WI38 (cell line): ENCODE data around the gene GTF2IRD2.
"Not testable (repeated sequence)": the region's sequence is repeated elsewhere in the genome, so short reads cannot be mapped to it uniquely, and the experiment has no call there.

Source experiments
- H3K4me3 ChIP-seq: 2 replicates; pipeline ENCODE4 v1.5.1; 2011; ENCODE audit warnings: low read depth, mild to moderate bottlenecking, control low read depth, low read length

Gene GTF2IRD2

GRCh38 chr7:74850833-74851721 lies at the start of gene GTF2IRD2:
Gene GTF2IRD2, minus strand, starts transcription at chr7:74851605. Its CDS starts 15,227 bp downstream, at chr7:74836378.
- not testable (repeated sequence) for H3K4me3 ChIP-seq

- H3K4me3 ChIP-seq, result peak overlapping the region; percentile 51
Measured at GRCh38 chr7:74890158-74891123, 39.0 kb upstream of the GTF2IRD2 start.

GRCh38 chr7:74889518-74890129 lies 38.2 kb upstream of the GTF2IRD2 start:
- not testable (repeated sequence) for H3K4me3 ChIP-seq

- not testable (repeated sequence) for H3K4me3 ChIP-seq
Measured at GRCh38 chr7:74885295-74885694, 33.9 kb upstream of the GTF2IRD2 start.

GRCh38 chr7:74882110-74882509 lies 30.7 kb upstream of the GTF2IRD2 start:
- H3K4me3 ChIP-seq, result not testable (repeated sequence)

- not testable (repeated sequence) for H3K4me3 ChIP-seq
Measured at GRCh38 chr7:74874748-74875512, 23.5 kb upstream of the GTF2IRD2 start.

- not testable (repeated sequence) for H3K4me3 ChIP-seq
Measured at GRCh38 chr7:74874104-74874747, 22.8 kb upstream of the GTF2IRD2 start.

GRCh38 chr7:74872542-74872941 lies 21.1 kb upstream of the GTF2IRD2 start:
- not testable (repeated sequence) for H3K4me3 ChIP-seq

GRCh38 chr7:74865777-74866176 lies 14.4 kb upstream of the GTF2IRD2 start:
- not testable (repeated sequence) for H3K4me3 ChIP-seq

- not testable (repeated sequence) for H3K4me3 ChIP-seq
Measured at GRCh38 chr7:74849853-74850252, 1.6 kb downstream of the GTF2IRD2 start.

- H3K4me3 ChIP-seq, result not testable (repeated sequence)
Measured at GRCh38 chr7:74830411-74830810, 21.0 kb downstream of the GTF2IRD2 start.

GRCh38 chr7:74829959-74830358 lies 21.4 kb downstream of the GTF2IRD2 start:
- H3K4me3 ChIP-seq, result not testable (repeated sequence)

GRCh38 chr7:74821259-74821658 lies 30.1 kb downstream of the GTF2IRD2 start:
- H3K4me3 ChIP-seq, result not testable (repeated sequence)

GRCh38 chr7:74820146-74820805 lies 31.1 kb downstream of the GTF2IRD2 start:
- H3K4me3 ChIP-seq, result not testable (repeated sequence)

GRCh38 chr7:74815882-74816281 lies 35.5 kb downstream of the GTF2IRD2 start:
- not testable (repeated sequence) for H3K4me3 ChIP-seq

- not testable (repeated sequence) for H3K4me3 ChIP-seq
Measured at GRCh38 chr7:74798644-74799043, 52.8 kb downstream of the GTF2IRD2 start.

- not testable (repeated sequence) for H3K4me3 ChIP-seq
Measured at GRCh38 chr7:74797848-74798622, 53.4 kb downstream of the GTF2IRD2 start.

GRCh38 chr7:74789200-74789736 lies 62.1 kb downstream of the GTF2IRD2 start:
- not testable (repeated sequence) for H3K4me3 ChIP-seq
